Measurements from ENCODE around the gene LGALS14. TPM values are rescaled to one million over a fixed set of nuclear protein-coding genes. Genes with fewer than 3 reads are reported as not detected.
"Not testable (repeated sequence)": the region's sequence is repeated elsewhere in the genome, so short reads cannot be mapped to it uniquely, and the experiment has no call there.

Gene LGALS14
- not detected for total RNA-seq

GRCh38 chr19:39704181-39705044 lies at the start of gene LGALS14:
Gene LGALS14 (plus strand): TSS chr19:39704481. CDS start chr19:39704529, 48 bp downstream.
- CTCF ChIA-PET, result interaction anchor here (2.7 kb wide), 1 partner anchor 12 kb away, joined by 6 read pairs; no protein-coding TSS in a partner anchor
- Mint-ChIP-seq H3K4me3 (no peak within 1 kb of the TSS), H3K27me3 (peaks cover 17% of the 10 kb centered on the region), H3K27ac (peak within 1 kb of the TSS; percentile 73), H3K4me1 (peaks cover 29% of the 10 kb centered on the region), H3K9me3 (peaks cover 23% of the 10 kb centered on the region), H3K36me3 (ENCODE audit: low read depth) (peaks cover 5% of the 10 kb centered on the region)
- DNase-seq, result no peak
- POLR2A ChIA-PET, result no interaction called here

- no peak for DNase-seq
- H3K36me3 Mint-ChIP-seq (ENCODE audit: low read depth), result no peaks in the 10 kb centered on the region
- H3K27ac Mint-ChIP-seq, result no peak within 1 kb of the TSS
- H3K9me3 Mint-ChIP-seq, result no peaks in the 10 kb centered on the region
- H3K4me3 Mint-ChIP-seq, result no peak within 1 kb of the TSS
- ChIA-PET POLR2A (no interaction called here), CTCF (no interaction called here)
- no peaks in the 10 kb centered on the region for H3K4me1 Mint-ChIP-seq
- H3K27me3 Mint-ChIP-seq, result peaks cover 38% of the 10 kb centered on the region
These were observed 48.7 kb upstream of the LGALS14 start, which contains the start of gene LGALS16 for GRCh38 chr19:39655613-39656012. Gene LGALS16 (plus strand): TSS chr19:39655913. CDS start chr19:39655962, 49 bp downstream.

GRCh38 chr19:39659791-39660190 lies 44.5 kb upstream of the LGALS14 start:
- DNase-seq, result no peak
- Mint-ChIP-seq H3K27me3 (peaks cover 8% of the 10 kb centered on the region), H3K4me1 (no peaks in the 10 kb centered on the region), H3K4me3 (no peak overlapping the region), H3K9me3 (peaks cover under 1% of the 10 kb centered on the region), H3K36me3 (ENCODE audit: low read depth) (no peaks in the 10 kb centered on the region), H3K27ac (no peak overlapping the region)
- ChIA-PET CTCF (no interaction called here), POLR2A (no interaction called here)

GRCh38 chr19:39660661-39661060 lies 43.6 kb upstream of the LGALS14 start:
- DNase-seq, result no peak
- H3K27ac Mint-ChIP-seq, result no peak overlapping the region
- CTCF ChIA-PET, result no interaction called here
- POLR2A ChIA-PET, result no interaction called here
- H3K4me3 Mint-ChIP-seq, result no peak overlapping the region
- H3K9me3 Mint-ChIP-seq, result peaks cover 8% of the 10 kb centered on the region
- peaks cover 6% of the 10 kb centered on the region for H3K27me3 Mint-ChIP-seq
- H3K36me3 Mint-ChIP-seq (ENCODE audit: low read depth), result no peaks in the 10 kb centered on the region
- no peaks in the 10 kb centered on the region for H3K4me1 Mint-ChIP-seq

GRCh38 chr19:39661565-39661964 lies 42.7 kb upstream of the LGALS14 start:
- Mint-ChIP-seq H3K9me3 (peaks cover 13% of the 10 kb centered on the region), H3K36me3 (ENCODE audit: low read depth) (no peaks in the 10 kb centered on the region), H3K27ac (no peak overlapping the region), H3K4me1 (no peaks in the 10 kb centered on the region), H3K4me3 (no peak overlapping the region), H3K27me3 (peaks cover 3% of the 10 kb centered on the region)
- ChIA-PET POLR2A (no interaction called here), CTCF (no interaction called here)
- no peak for DNase-seq

- H3K36me3 Mint-ChIP-seq (ENCODE audit: low read depth); POLR2A ChIA-PET; H3K27ac Mint-ChIP-seq; H3K4me3 Mint-ChIP-seq; CTCF ChIA-PET; H3K27me3 Mint-ChIP-seq; DNase-seq: not testable (repeated sequence)
- Mint-ChIP-seq H3K4me1 (peaks cover 20% of the 10 kb centered on the region), H3K9me3 (peaks cover 12% of the 10 kb centered on the region)
These were observed 34.4 kb upstream of the LGALS14 start for GRCh38 chr19:39669860-39670259.

GRCh38 chr19:39670998-39671397 lies 33.3 kb upstream of the LGALS14 start:
- ChIA-PET POLR2A (no interaction called here), CTCF (no interaction called here)
- no peaks in the 10 kb centered on the region for H3K36me3 Mint-ChIP-seq (ENCODE audit: low read depth)
- no peak for DNase-seq
- no peak overlapping the region for H3K27ac Mint-ChIP-seq
- peaks cover 4% of the 10 kb centered on the region for H3K9me3 Mint-ChIP-seq
- peaks cover 27% of the 10 kb centered on the region for H3K4me1 Mint-ChIP-seq
- H3K4me3 Mint-ChIP-seq, result no peak overlapping the region
- H3K27me3 Mint-ChIP-seq, result peaks cover 6% of the 10 kb centered on the region

GRCh38 chr19:39671739-39672363 lies 32.4 kb upstream of the LGALS14 start:
- CTCF ChIA-PET, result interaction anchor here (0.6 to 5.3 kb wide), 7 partner anchors 9 to 458 kb away, joined by 3 to 26 read pairs (median 3); no protein-coding TSS in a partner anchor
- DNase-seq, result peak; percentile 74
- POLR2A ChIA-PET, result no interaction called here
- no peaks in the 10 kb centered on the region for H3K36me3 Mint-ChIP-seq (ENCODE audit: low read depth)
- no peak overlapping the region for H3K4me3 Mint-ChIP-seq
- H3K27me3 Mint-ChIP-seq, result peaks cover 6% of the 10 kb centered on the region
- no peaks in the 10 kb centered on the region for H3K9me3 Mint-ChIP-seq
- peaks cover 30% of the 10 kb centered on the region for H3K4me1 Mint-ChIP-seq
- H3K27ac Mint-ChIP-seq, result no peak overlapping the region

GRCh38 chr19:39672473-39672872 lies 31.8 kb upstream of the LGALS14 start:
- H3K4me1 Mint-ChIP-seq, result peaks cover 33% of the 10 kb centered on the region
- peaks cover 6% of the 10 kb centered on the region for H3K27me3 Mint-ChIP-seq
- no peaks in the 10 kb centered on the region for H3K36me3 Mint-ChIP-seq (ENCODE audit: low read depth)
- no peaks in the 10 kb centered on the region for H3K9me3 Mint-ChIP-seq
- H3K27ac Mint-ChIP-seq, result no peak overlapping the region
- DNase-seq, result no peak
- POLR2A ChIA-PET, result no interaction called here
- no peak overlapping the region for H3K4me3 Mint-ChIP-seq
- CTCF ChIA-PET, result interaction anchor here (0.6 to 5.3 kb wide), 8 partner anchors 9 to 712 kb away, joined by 3 to 26 read pairs (median 3); no protein-coding TSS in a partner anchor

- H3K27ac Mint-ChIP-seq; H3K36me3 Mint-ChIP-seq (ENCODE audit: low read depth); DNase-seq; H3K9me3 Mint-ChIP-seq; H3K27me3 Mint-ChIP-seq; H3K4me3 Mint-ChIP-seq: not testable (repeated sequence)
- ChIA-PET CTCF (interaction anchor here (0.5 to 5.3 kb wide), 5 partner anchors 169 to 552 kb away, joined by 3 to 26 read pairs (median 4); no protein-coding TSS in a partner anchor), POLR2A (interaction anchor here (0.7 kb wide), 1 partner anchor 1236 kb away, joined by 3 read pairs; no protein-coding TSS in a partner anchor)
- peaks cover 44% of the 10 kb centered on the region for H3K4me1 Mint-ChIP-seq
These were observed 30.4 kb upstream of the LGALS14 start for GRCh38 chr19:39673862-39674261.

GRCh38 chr19:39676004-39676403 lies 28.3 kb upstream of the LGALS14 start:
- H3K27me3 Mint-ChIP-seq, result peaks cover 4% of the 10 kb centered on the region
- peak overlapping the region; percentile 15 for H3K27ac Mint-ChIP-seq
- no peak for DNase-seq
- no peaks in the 10 kb centered on the region for H3K9me3 Mint-ChIP-seq
- peaks cover 63% of the 10 kb centered on the region for H3K4me1 Mint-ChIP-seq
- ChIA-PET CTCF (interaction anchor here (1.1 to 5.3 kb wide), 2 partner anchors 25 to 167 kb away, joined by 3 to 26 read pairs; no protein-coding TSS in a partner anchor), POLR2A (no interaction called here)
- no peaks in the 10 kb centered on the region for H3K36me3 Mint-ChIP-seq (ENCODE audit: low read depth)
- no peak overlapping the region for H3K4me3 Mint-ChIP-seq

GRCh38 chr19:39677961-39678889 lies 26.1 kb upstream of the LGALS14 start:
- ChIA-PET CTCF (interaction anchor here (0.8 to 1.2 kb wide), 2 partner anchors 22 to 164 kb away, joined by 3 to 4 read pairs; no protein-coding TSS in a partner anchor), POLR2A (no interaction called here)
- Mint-ChIP-seq H3K4me1 (peaks cover 49% of the 10 kb centered on the region), H3K4me3 (no peak overlapping the region), H3K27ac (peak overlapping the region; percentile 93), H3K27me3 (no peaks in the 10 kb centered on the region), H3K9me3 (no peaks in the 10 kb centered on the region), H3K36me3 (ENCODE audit: low read depth) (no peaks in the 10 kb centered on the region)
- no peak for DNase-seq

All from activated CD4-positive, alpha-beta T cell treated with anti-CD3 and anti-CD28 coated beads, Interleukin-2, amount 10 ng/mL, durations not matched to agents 7 days and 5 days (primary cell).